CD14-positive monocyte (primary cell): ENCODE data around the gene PLOD1. TPM values are rescaled to one million over a fixed set of nuclear protein-coding genes. Genes with fewer than 3 reads are reported as not detected.
A peak's percentile ranks its signal among the peaks of the same experiment; 100 is the strongest.

Source experiments
- DNase-seq, 3 donors: peaks; one replicate each; pipeline ENCODE4 v3.0.0-alpha.2; 2011 to 2022
- H2AFZ ChIP-seq: 2 replicates; pipeline ENCODE4 v1.6.0; 2012; ENCODE audit warnings: mild to moderate bottlenecking, low read depth, low read length, inconsistent platforms; ENCODE audit not compliant: insufficient read depth, poor library complexity, severe bottlenecking
- H3K27ac ChIP-seq, 2 donors: 1 replicate in 1 of 2; 2 replicates in 1 of 2; pipeline ENCODE4 v1.5.1; 2012 to 2013; ENCODE audit warnings: low read length in 2 of 2, control low read depth in 1 of 2, inconsistent platforms in 1 of 2, low read depth in 1 of 2, mild to moderate bottlenecking in 1 of 2
- H3K27me3 ChIP-seq, 2 donors: one replicate each; pipeline versions ENCODE4 v1.6.0 to v1.6.1; 2011 to 2013; ENCODE audit warnings: low read length in 2 of 2; ENCODE audit not compliant: control insufficient read depth in 2 of 2, insufficient read depth in 2 of 2
- H3K36me3 ChIP-seq, 2 donors: replicated peaks in 1 of 2; 1 replicate in 1 of 2; 2 replicates in 1 of 2; pipeline versions ENCODE4 v1.5.1 to v1.6.1; 2012 to 2013; ENCODE audit warnings: low read length in 2 of 2, control low read depth in 1 of 2, inconsistent platforms in 1 of 2, mild to moderate bottlenecking in 1 of 2; ENCODE audit not compliant: insufficient read depth in 2 of 2, control insufficient read depth in 1 of 2
- H3K4me1 ChIP-seq, 2 donors: 1 replicate in 1 of 2; 2 replicates in 1 of 2; pipeline versions ENCODE4 v1.5.1 to v1.6.1; 2012 to 2013; ENCODE audit warnings: low read length in 2 of 2, control low read depth in 1 of 2, inconsistent platforms in 1 of 2, mild to moderate bottlenecking in 1 of 2, moderate library complexity in 1 of 2; ENCODE audit not compliant: insufficient read depth in 2 of 2, control insufficient read depth in 1 of 2
- H3K4me2 ChIP-seq: replicated peaks from 2 replicates; pipeline ENCODE3; 2012; ENCODE audit warnings: low read length, moderate library complexity, mild to moderate bottlenecking; ENCODE audit not compliant: poor library complexity, severe bottlenecking; ENCODE audit errors: extremely low read depth
- H3K4me3 ChIP-seq, 3 experiments: fragments of 200-600 bp in 1 of 3; sonication (generic) in 1 of 3; replicated peaks in 1 of 3; 1 replicate in 2 of 3; 2 replicates in 1 of 3; pipeline ENCODE4 v1.5.1; 2011 to 2013; ENCODE audit warnings: low read length in 3 of 3, mild to moderate bottlenecking in 3 of 3, control low read depth in 2 of 3, low read depth in 2 of 3, inconsistent platforms in 1 of 3, moderate library complexity in 1 of 3
- H3K79me2 ChIP-seq: 2 replicates; pipeline ENCODE4 v1.6.0; 2012; ENCODE audit warnings: mild to moderate bottlenecking, control low read depth, inconsistent platforms, low read length, moderate library complexity; ENCODE audit not compliant: insufficient read depth
- H3K9ac ChIP-seq: 2 replicates; pipeline ENCODE4 v1.6.0; 2017; ENCODE audit warnings: low read length, mild to moderate bottlenecking; ENCODE audit not compliant: insufficient read depth, poor library complexity, severe bottlenecking
- H3K9me3 ChIP-seq, 2 donors: replicated peaks in 1 of 2; 1 replicate in 1 of 2; 2 replicates in 1 of 2; pipeline versions ENCODE4 v1.5.1 to v1.6.1; 2012 to 2013; ENCODE audit warnings: low read length in 2 of 2, control low read depth in 1 of 2; ENCODE audit not compliant: control insufficient read depth in 1 of 2, insufficient read depth in 1 of 2
- H4K20me1 ChIP-seq: 2 replicates; pipeline ENCODE4 v1.6.0; 2012; ENCODE audit warnings: mild to moderate bottlenecking, low read length, control low read depth, moderate library complexity; ENCODE audit not compliant: insufficient read depth
- H3K27ac Mint-ChIP-seq, 7 donors: one replicate each; pipeline ENCODE4 v1.8.0; 2020; ENCODE audit warnings: mild to moderate bottlenecking in 7 of 7, mixed read lengths in 7 of 7, moderate library complexity in 6 of 7, inconsistent platforms in 2 of 7
- H3K27me3 Mint-ChIP-seq, 3 donors: one replicate each; pipeline ENCODE4 v1.8.0; 2021 to 2022; ENCODE audit warnings: low read depth in 3 of 3, mild to moderate bottlenecking in 3 of 3, mixed read lengths in 3 of 3, moderate library complexity in 3 of 3, inconsistent platforms in 1 of 3
- H3K36me3 Mint-ChIP-seq, 2 donors: one replicate each; pipeline ENCODE4 v1.8.0; 2020; ENCODE audit warnings: mixed read lengths in 2 of 2, inconsistent platforms in 1 of 2, mild to moderate bottlenecking in 1 of 2
- H3K4me1 Mint-ChIP-seq: one replicate; pipeline ENCODE4 v1.8.0; 2020; ENCODE audit warnings: mild to moderate bottlenecking, mixed read lengths
- H3K4me3 Mint-ChIP-seq, 2 donors: one replicate each; pipeline ENCODE4 v1.8.0; 2020; ENCODE audit warnings: mild to moderate bottlenecking in 2 of 2, mixed read lengths in 2 of 2, moderate library complexity in 1 of 2
- H3K9me3 Mint-ChIP-seq, 7 donors: one replicate each; pipeline ENCODE4 v1.8.0; 2020 to 2022; ENCODE audit warnings: mixed read lengths in 7 of 7, mild to moderate bottlenecking in 6 of 7, moderate library complexity in 6 of 7, inconsistent platforms in 2 of 7
- WGBS: methylation state at CpG from one replicate; pipeline ENCODE4 v1.1.5; 2013; ENCODE audit warnings: missing lambda C conversion rate; ENCODE audit not compliant: insufficient coverage; 5-methylcytosine and 5-hydroxymethylcytosine counted together
- intact Hi-C, 2 donors: fragments of 100-400 bp; cut with micrococcal nuclease; formaldehyde crosslinking; loops; one replicate each; pipeline versions ENCODE4 v1.15.0 to v1.15.1; 2023
- polyA plus RNA-seq, 3 donors: library from polyadenylated mRNA; depleted of rRNA in 1 of 3; unstranded in 2 of 3; stranded (reverse) in 1 of 3; fragments of 300-500 nt in 2 of 3; fragments of >200 nt in 1 of 3; fragmentation: Illumina TruSeq in 2 of 3; gene quantifications; 1 replicate in 2 of 3; 2 replicates in 1 of 3; pipeline ENCODE4 v1.2.3, GENCODE V29; 2012 to 2021
- TF ChIP-seq, protein P1 (sequence below): fragments of 200-600 bp; IDR thresholded peaks from one replicate; pipeline ENCODE4 v1.8.0; 2022; ENCODE audit warnings: antibody characterized with exemption, mild to moderate bottlenecking

PLOD1 gene
- polyA plus RNA-seq, 3 donors = 44.5 to 53.4 (median 53.1) TPM

DNA sequence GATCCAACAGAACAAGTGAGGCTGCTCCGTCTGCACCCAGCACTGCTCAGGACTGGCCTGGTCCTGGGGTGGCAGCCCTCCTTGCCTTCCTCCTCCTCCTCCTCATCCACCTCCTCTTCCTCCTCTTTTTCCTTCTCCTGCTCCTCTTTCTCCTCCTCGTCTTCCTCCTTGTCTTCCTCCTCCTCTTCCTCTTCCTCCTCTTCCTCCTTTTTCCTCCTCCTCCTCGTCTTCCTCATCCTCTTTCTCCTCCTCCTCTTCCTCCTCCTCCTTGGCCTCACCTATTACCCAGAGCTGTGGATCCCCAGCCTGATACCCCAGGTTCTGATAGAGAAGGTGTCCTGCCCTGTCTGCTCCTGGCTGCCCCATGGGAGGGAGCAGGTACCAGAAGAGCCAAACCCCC is 29.1 kb downstream of the PLOD1 start:
- peak overlapping the region in 2 of 7 donors; percentile 4 to 12 for H3K27ac Mint-ChIP-seq
- Histone ChIP-seq H3K27ac (peak overlapping the region in 1 of 2 donors; percentile 8), H3K79me2 (no peaks in the 10 kb centered on the region), H3K27me3 (no peaks in the 10 kb centered on the region), H3K4me2 (no peak overlapping the region), H3K9me3 (no peaks in the 10 kb centered on the region), H3K4me1 (peaks cover 21% of the 10 kb centered on the region in 2 donors), H3K4me3 (no peak overlapping the region), H2AFZ (no peak overlapping the region), H4K20me1 (no peaks in the 10 kb centered on the region), H3K36me3 (peaks cover 41 to 45% of the 10 kb centered on the region in 2 donors), H3K9ac (no peak overlapping the region)
- TF ChIP-seq, protein P1, sequence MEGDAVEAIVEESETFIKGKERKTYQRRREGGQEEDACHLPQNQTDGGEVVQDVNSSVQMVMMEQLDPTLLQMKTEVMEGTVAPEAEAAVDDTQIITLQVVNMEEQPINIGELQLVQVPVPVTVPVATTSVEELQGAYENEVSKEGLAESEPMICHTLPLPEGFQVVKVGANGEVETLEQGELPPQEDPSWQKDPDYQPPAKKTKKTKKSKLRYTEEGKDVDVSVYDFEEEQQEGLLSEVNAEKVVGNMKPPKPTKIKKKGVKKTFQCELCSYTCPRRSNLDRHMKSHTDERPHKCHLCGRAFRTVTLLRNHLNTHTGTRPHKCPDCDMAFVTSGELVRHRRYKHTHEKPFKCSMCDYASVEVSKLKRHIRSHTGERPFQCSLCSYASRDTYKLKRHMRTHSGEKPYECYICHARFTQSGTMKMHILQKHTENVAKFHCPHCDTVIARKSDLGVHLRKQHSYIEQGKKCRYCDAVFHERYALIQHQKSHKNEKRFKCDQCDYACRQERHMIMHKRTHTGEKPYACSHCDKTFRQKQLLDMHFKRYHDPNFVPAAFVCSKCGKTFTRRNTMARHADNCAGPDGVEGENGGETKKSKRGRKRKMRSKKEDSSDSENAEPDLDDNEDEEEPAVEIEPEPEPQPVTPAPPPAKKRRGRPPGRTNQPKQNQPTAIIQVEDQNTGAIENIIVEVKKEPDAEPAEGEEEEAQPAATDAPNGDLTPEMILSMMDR = no peak
- peaks cover 44 to 69% of the 10 kb centered on the region in 2 donors for H3K36me3 Mint-ChIP-seq
- intact Hi-C loops = no loop called here
- peaks cover 0 to 3% (median 0%) of the 10 kb centered on the region in 3 donors for H3K27me3 Mint-ChIP-seq
- DNase-seq = no peak
- 75% methylated on average over 3 of the region's 3 CpGs for WGBS
- no peaks in the 10 kb centered on the region for H3K9me3 Mint-ChIP-seq
- peaks cover 16% of the 10 kb centered on the region for H3K4me1 Mint-ChIP-seq
- H3K4me3 Mint-ChIP-seq = no peak overlapping the region

DNA sequence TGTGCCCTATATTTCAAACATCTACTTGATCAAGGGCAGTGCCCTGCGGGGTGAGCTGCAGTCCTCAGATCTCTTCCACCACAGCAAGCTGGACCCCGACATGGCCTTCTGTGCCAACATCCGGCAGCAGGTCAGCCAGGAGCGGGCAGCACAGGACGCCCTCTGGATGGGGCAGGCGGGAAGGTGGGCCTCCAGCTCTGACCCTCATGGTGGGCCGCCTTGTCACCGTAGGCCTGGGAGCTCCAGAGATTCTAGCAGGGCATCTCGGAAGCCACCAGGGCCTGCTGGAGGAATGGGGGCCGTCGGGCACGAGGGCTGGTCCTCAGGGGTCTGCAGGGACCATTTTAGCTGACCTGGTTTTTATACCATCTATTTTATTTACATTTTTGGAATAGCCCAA is 30.1 kb downstream of the PLOD1 start:
- H3K9me3 Mint-ChIP-seq = no peaks in the 10 kb centered on the region
- Histone ChIP-seq H4K20me1 (no peaks in the 10 kb centered on the region), H3K79me2 (no peaks in the 10 kb centered on the region), H3K36me3 (peaks cover 45 to 52% of the 10 kb centered on the region in 2 donors), H3K27me3 (no peaks in the 10 kb centered on the region), H3K9me3 (no peaks in the 10 kb centered on the region), H3K27ac (no peak overlapping the region), H3K4me1 (peaks cover 21% of the 10 kb centered on the region in 2 donors), H2AFZ (no peak overlapping the region), H3K4me2 (no peak overlapping the region), H3K9ac (no peak overlapping the region), H3K4me3 (no peak overlapping the region)
- no peak overlapping the region for H3K4me3 Mint-ChIP-seq
- peak overlapping the region in 2 of 7 donors; percentile 21 to 32 for H3K27ac Mint-ChIP-seq
- 95% methylated on average over 12 of the region's 12 CpGs for WGBS
- DNase-seq = no peak
- peaks cover 16% of the 10 kb centered on the region for H3K4me1 Mint-ChIP-seq
- peaks cover 0 to 3% (median 0%) of the 10 kb centered on the region in 3 donors for H3K27me3 Mint-ChIP-seq
- TF ChIP-seq, protein P1 = no peak
- intact Hi-C loops = no loop called here
- H3K36me3 Mint-ChIP-seq = peaks cover 44 to 71% of the 10 kb centered on the region in 2 donors
